ENCODE results near the gene P2RX2. TPM values are rescaled to one million over a fixed set of nuclear protein-coding genes. Genes with fewer than 3 reads are reported as not detected.

Gene P2RX2
- total and polyA plus RNA-seq, 2 donors (not counting 1 experiment from before 2014, with no cell fraction given) = not detected

DNA sequence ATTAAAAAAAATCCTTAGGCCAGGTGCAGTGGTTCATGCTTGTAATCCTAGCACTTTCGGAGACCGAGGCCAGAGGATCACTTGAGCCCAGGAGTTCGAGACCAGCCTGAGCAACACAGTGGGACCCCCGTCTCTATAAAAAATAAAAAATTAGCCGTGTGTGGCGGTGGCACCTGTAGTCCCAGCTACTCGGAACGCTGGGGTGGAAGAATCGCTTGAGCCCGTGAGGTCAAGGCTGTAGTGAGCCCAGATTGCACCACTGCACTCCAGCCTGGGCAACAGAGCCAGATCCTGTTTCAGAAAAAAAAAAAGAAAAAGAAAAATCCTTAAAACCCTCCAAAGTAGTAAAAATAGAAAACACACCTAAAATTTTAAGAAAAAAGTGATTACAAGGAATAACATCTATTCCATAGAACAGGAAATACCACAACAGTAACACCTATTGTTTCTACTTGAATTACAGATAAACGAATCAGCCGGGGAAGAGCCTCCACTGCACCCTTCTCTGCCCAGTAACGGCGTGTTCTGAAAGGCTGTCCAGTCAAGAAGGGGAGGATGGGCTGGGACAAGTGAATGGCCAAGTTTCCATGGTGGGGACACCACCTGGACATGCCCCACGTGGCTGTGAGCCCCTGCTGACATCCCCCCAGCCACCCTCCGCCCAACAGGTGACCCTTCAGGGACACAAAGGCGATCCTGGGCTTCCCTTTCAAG is 50.7 kb downstream of the P2RX2 start:
- no peak overlapping the region for H3K4me2 ChIP-seq (ENCODE audit: extremely low read depth, insufficient read depth, low read length)
- H3K27ac ChIP-seq (ENCODE audit: insufficient read depth, low read length) = no peak overlapping the region
- H3K4me1 ChIP-seq (ENCODE audit: control insufficient read depth, extremely low read depth, insufficient read depth, low read length) = no peaks in the 10 kb centered on the region
- H3K9ac ChIP-seq (ENCODE audit: insufficient read depth, low read length) = no peak overlapping the region
- no peaks in the 10 kb centered on the region for H3K27me3 ChIP-seq (ENCODE audit: control insufficient read depth, insufficient read depth, low read length)
- TF ChIP-seq, protein P1, sequence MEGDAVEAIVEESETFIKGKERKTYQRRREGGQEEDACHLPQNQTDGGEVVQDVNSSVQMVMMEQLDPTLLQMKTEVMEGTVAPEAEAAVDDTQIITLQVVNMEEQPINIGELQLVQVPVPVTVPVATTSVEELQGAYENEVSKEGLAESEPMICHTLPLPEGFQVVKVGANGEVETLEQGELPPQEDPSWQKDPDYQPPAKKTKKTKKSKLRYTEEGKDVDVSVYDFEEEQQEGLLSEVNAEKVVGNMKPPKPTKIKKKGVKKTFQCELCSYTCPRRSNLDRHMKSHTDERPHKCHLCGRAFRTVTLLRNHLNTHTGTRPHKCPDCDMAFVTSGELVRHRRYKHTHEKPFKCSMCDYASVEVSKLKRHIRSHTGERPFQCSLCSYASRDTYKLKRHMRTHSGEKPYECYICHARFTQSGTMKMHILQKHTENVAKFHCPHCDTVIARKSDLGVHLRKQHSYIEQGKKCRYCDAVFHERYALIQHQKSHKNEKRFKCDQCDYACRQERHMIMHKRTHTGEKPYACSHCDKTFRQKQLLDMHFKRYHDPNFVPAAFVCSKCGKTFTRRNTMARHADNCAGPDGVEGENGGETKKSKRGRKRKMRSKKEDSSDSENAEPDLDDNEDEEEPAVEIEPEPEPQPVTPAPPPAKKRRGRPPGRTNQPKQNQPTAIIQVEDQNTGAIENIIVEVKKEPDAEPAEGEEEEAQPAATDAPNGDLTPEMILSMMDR (conservative IDR thresholded peaks at IDR 0.05 in 1 of 2, IDR thresholded peaks at IDR 0.05 in 1 of 2; ENCODE audit: low read depth in 1 of 2, low read length in 2 of 2) = no peak
- H2AFZ ChIP-seq (ENCODE audit: low read length) = no peak overlapping the region
- DNase-seq (ENCODE audit: low read depth in 2 of 2) = no peak
- H4K20me1 ChIP-seq (ENCODE audit: control insufficient read depth, extremely low read depth, insufficient read depth, low read length) = no peaks in the 10 kb centered on the region
- no peak overlapping the region for H3K4me3 ChIP-seq (replicated peaks in 1 of 4; ENCODE audit: control extremely low read depth in 1 of 4, insufficient read depth in 1 of 4, low read depth in 3 of 4, low read length in 4 of 4)
- no peaks in the 10 kb centered on the region for H3K9me3 ChIP-seq (ENCODE audit: control insufficient read depth, insufficient read depth, low read depth, low read length)
- peaks cover 20% of the 10 kb centered on the region for H3K36me3 ChIP-seq (ENCODE audit: control insufficient read depth, insufficient read depth, low read length)
- no peaks in the 10 kb centered on the region for H3K79me2 ChIP-seq (ENCODE audit: control insufficient read depth, insufficient read depth, low read length)

Other genes starting within 250 kb of the P2RX2 start
- 1.8 and 2.1 TPM in 2 replicates for gene FBRSL1, start 128.6 kb upstream of the P2RX2 start, total RNA-seq
- 1.4 and 2.3 TPM in 2 replicates for gene FBRSL1, start 128.6 kb upstream of the P2RX2 start, polyA plus RNA-seq
- 0.17 TPM in 1 of 2 replicates, not detected in the other for gene LRCOL1, start 8.2 kb upstream of the P2RX2 start, total RNA-seq
- gene LRCOL1, start 8.2 kb upstream of the P2RX2 start, polyA plus RNA-seq = 0.15 TPM in 1 of 2 replicates, not detected in the other
- 9.0 and 9.6 TPM in 2 replicates for gene POLE, start 68.6 kb downstream of the P2RX2 start, total RNA-seq
- 6.2 and 13.4 TPM in 2 replicates for gene POLE, start 68.6 kb downstream of the P2RX2 start, polyA plus RNA-seq
- gene PXMP2, start 68.8 kb downstream of the P2RX2 start, total RNA-seq = 10.6 and 11.3 TPM in 2 replicates
- gene PXMP2, start 68.8 kb downstream of the P2RX2 start, polyA plus RNA-seq = 14.5 and 15.4 TPM in 2 replicates
- gene PGAM5, start 92.1 kb downstream of the P2RX2 start, total RNA-seq = 27.1 and 27.7 TPM in 2 replicates
- 9.8 and 20.2 TPM in 2 replicates for gene PGAM5, start 92.1 kb downstream of the P2RX2 start, polyA plus RNA-seq
- 45.5 and 55.8 TPM in 2 replicates for gene ANKLE2, start 143.1 kb downstream of the P2RX2 start, total RNA-seq
- gene ANKLE2, start 143.1 kb downstream of the P2RX2 start, polyA plus RNA-seq = 54.5 and 55.9 TPM in 2 replicates
- gene GOLGA3, start 210.1 kb downstream of the P2RX2 start, total RNA-seq = 109 and 133 TPM in 2 replicates
- 26.1 and 28.3 TPM in 2 replicates for gene GOLGA3, start 210.1 kb downstream of the P2RX2 start, polyA plus RNA-seq

All from fibroblast of lung (primary cell).